Inflammatory macrophage treated with lipopolysaccharide for 4 hours (primary cell): ENCODE measurements around the gene CLASRP.

Source experiments
- DNase-seq: peaks from one replicate; pipeline ENCODE4 v3.0.0-alpha.2; 2020

Gene CLASRP

GRCh38 chr19:45023048-45023447, 15.8 kb upstream of the CLASRP start:
- no peak for DNase-seq

GRCh38 chr19:45025264-45025663, 13.6 kb upstream of the CLASRP start:
- no peak for DNase-seq

- peak; percentile 6 for DNase-seq
Measured at GRCh38 chr19:45027371-45027770, 11.5 kb upstream of the CLASRP start.

GRCh38 chr19:45030825-45031224, 8.0 kb upstream of the CLASRP start:
- DNase-seq, result no peak

GRCh38 chr19:45032421-45032820, 6.4 kb upstream of the CLASRP start:
- DNase-seq, result no peak

- DNase-seq, result no peak
Measured at GRCh38 chr19:45035755-45036154, 3.1 kb upstream of the CLASRP start.

- no peak for DNase-seq
Measured at GRCh38 chr19:45037393-45038169, 1.3 kb upstream of the CLASRP start.

DNA sequence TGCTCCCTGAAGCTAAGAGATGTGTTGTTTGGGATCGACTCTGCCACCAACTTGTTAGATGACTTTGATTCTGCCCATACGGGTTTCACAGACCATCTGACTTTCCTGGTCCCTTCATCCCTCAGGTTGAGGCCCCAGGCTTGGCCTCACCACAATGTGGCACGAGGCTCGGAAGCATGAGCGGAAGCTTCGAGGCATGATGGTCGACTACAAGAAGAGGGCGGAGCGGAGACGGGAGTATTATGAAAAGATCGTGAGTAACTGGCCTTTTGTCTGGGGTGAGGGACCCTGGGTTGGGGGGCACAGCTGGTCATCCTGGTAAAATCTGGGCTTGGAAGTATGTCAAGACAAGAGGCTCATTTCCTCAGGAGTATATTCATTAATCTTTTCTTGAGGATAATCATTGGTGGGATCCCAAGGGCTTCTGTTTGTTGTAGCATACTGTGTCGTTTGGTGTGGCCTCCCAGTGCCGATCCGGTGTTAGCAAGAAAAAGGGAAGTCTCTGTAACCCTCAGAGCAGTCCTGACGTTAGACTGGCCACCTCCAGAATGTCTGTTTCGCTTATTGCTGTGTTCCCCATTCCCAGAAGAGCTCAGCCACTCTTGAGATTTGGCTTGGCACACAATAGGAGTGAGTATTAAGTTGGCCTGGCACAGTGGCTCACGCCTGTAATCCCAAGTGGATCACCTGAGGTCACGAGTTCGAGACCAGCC, 1.4 kb downstream of the CLASRP start:
- DNase-seq, result peak; percentile 87

GRCh38 chr19:45041125-45041524, 2.3 kb downstream of the CLASRP start:
- DNase-seq, result no peak

DNA sequence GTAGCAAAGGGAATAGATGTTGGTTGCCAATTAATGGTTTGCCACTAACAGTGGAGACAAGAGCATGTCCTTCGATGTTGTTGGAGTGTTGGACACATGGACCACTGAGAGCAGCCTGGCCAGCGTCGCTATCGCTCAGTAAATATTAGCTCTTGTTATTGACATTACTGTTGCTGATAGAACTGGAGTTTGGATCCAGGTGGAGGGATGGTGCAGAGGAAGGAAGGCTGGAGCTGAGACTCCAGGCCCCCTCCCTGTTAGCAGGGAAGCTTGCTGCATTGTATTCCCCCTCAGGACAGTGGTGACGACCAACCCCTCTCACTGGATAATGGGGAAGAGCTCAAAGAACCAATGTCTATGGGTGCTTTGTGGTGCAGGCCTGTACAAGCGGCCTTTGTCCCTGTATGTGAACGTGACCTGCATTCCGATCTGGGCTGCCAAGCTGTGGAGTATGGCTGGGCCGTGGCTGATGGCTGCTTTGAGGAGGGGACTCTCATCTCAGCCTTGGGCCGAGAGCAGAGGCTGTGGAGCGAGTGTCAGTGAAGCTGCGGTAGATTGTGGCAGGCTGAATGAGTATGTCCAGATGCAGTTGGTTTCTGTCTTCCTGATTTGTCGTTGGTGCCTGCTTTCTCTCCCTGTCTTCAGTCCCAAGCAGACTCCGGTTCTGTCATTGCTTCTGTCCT, 7.0 kb downstream of the CLASRP start:
- DNase-seq, result no peak

DNA sequence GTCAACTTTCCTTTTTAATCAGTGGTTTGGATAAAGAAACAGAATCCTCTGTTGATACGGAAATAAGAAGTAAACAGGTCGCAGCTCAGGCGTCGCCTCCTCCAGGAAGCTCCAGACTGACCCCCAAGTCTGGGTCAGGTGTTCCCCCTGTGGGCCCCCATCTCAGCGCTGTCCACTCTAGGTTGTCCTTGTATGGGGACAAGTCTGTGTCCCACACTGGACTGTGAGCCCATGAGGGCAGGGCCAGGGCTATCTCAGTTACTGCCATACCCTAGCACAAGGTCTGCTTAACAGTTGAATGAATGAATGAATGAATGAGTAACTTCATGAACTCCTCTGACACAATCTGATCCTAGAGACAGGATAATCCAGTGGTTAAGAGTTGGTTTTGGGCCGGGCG, 7.5 kb downstream of the CLASRP start:
- DNase-seq, result no peak

- DNase-seq, result peak; percentile 72
Measured at GRCh38 chr19:45047188-45047797, 8.4 kb downstream of the CLASRP start.

GRCh38 chr19:45049073-45049736, 10.4 kb downstream of the CLASRP start:
- DNase-seq, result no peak

DNA sequence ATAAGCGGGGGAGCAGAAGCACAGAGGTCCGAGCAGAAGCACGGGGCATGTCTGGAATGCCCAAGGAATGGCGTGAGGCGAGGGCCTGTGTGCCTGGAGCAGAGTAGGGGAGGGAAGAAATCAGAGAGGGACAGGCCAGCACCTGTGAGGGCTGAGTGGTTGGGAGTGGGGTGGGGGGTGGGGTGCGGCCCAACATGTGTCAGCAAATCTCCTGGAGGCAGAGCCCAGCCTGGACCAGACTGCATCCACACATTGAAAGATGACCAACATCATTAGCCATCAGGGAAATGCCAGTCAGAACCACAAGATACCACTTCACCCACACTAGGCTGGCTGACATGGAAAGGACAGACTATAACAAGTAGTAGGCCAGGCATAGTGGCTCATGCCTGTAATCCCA, 11.2 kb downstream of the CLASRP start:
- no peak for DNase-seq

GRCh38 chr19:45051929-45052579, 13.2 kb downstream of the CLASRP start:
- DNase-seq, result no peak

- no peak for DNase-seq
Measured at GRCh38 chr19:45056831-45057230, 18.0 kb downstream of the CLASRP start.

DNA sequence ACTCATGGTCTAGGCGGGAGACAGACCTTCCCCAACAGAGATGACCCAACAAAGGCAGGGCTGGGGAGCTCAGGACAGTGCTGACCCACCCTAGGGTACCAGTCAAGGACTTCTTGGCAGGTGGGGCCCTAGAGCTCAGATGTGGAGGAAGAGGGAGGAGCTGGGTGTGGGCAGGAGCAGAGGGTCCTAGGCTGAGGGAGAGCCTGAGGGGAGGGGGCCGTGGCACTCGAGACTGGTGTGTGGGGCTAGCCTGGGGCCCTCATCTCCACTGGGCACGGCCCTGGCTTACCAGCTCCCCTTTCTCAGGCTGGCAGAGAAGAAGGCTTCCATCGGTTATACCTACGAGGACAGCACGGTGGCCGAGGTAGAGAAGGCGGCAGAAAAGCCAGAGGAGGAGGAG, 18.6 kb downstream of the CLASRP start:
- no peak for DNase-seq

GRCh38 chr19:45058622-45059159, 19.8 kb downstream of the CLASRP start:
- no peak for DNase-seq

GRCh38 chr19:45059258-45059965, 20.6 kb downstream of the CLASRP start:
- peak; percentile 78 for DNase-seq

DNA sequence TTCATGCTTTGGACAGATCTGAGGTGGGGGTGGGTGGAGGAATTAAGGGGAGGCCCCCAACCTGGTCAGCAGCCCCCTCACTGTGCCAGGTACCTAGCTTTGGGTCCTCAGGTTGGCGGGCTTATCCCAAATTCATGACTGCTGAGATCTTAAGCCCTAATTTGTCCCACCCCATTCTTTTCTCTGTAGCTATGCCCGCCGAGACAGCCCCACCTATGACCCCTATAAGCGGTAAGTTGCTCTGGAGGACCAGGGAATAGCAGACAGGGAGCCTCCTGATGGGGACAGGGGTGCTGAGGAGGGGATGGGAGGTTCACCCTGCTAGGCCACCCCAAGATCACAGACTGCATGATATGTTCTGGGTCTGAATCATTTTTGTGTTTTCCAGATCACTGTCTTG, 23.1 kb downstream of the CLASRP start:
- DNase-seq, result no peak
